GM23248 (cell line): ENCODE measurements around the gene CYP27B1. TPM values are rescaled to one million over a fixed set of nuclear protein-coding genes. Genes with fewer than 3 reads are reported as not detected.
A peak's percentile ranks its signal among the peaks of the same experiment; 100 is the strongest.

ENCODE experiments used
- DNase-seq: peaks from one replicate; pipeline ENCODE4 v3.0.0-alpha.2; 2015
- H2AFZ ChIP-seq: fragments of 200-600 bp; sonication (generic); 2 replicates; pipeline ENCODE4 v1.6.1; 2016; ENCODE audit warnings: antibody characterized with exemption
- H3F3A ChIP-seq: fragments of 200-600 bp; sonication (generic); 2 replicates; pipeline ENCODE4 v1.6.1; 2016; ENCODE audit warnings: mild to moderate bottlenecking, antibody characterized with exemption, mixed run types; ENCODE audit not compliant: insufficient read depth
- H3K27ac ChIP-seq: fragments of 200-600 bp; sonication (generic); 2 replicates; pipeline ENCODE4 v1.5.1; 2016; ENCODE audit warnings: mild to moderate bottlenecking
- H3K27me3 ChIP-seq: fragments of 200-600 bp; sonication (generic); replicated peaks from 2 replicates; pipeline ENCODE4 v1.6.1; 2016; ENCODE audit warnings: mild to moderate bottlenecking; ENCODE audit not compliant: insufficient read depth
- H3K36me3 ChIP-seq: fragments of 200-600 bp; sonication (generic); 2 replicates; pipeline ENCODE4 v1.6.1; 2016; ENCODE audit warnings: low read depth, mild to moderate bottlenecking
- H3K4me1 ChIP-seq: fragments of 200-600 bp; sonication (generic); 2 replicates; pipeline ENCODE4 v1.6.1; 2016; ENCODE audit warnings: mild to moderate bottlenecking; ENCODE audit not compliant: insufficient read depth
- H3K4me2 ChIP-seq: fragments of 200-600 bp; sonication (generic); one replicate; pipeline ENCODE4 v1.6.1; 2016; ENCODE audit warnings: mild to moderate bottlenecking; ENCODE audit not compliant: unreplicated experiment
- H3K4me3 ChIP-seq: fragments of 200-600 bp; sonication (generic); 2 replicates; pipeline ENCODE4 v1.5.1; 2016; ENCODE audit warnings: mild to moderate bottlenecking
- H3K79me2 ChIP-seq: fragments of 200-600 bp; sonication (generic); 2 replicates; pipeline ENCODE4 v1.6.1; 2016; ENCODE audit warnings: mild to moderate bottlenecking; ENCODE audit not compliant: insufficient read depth
- H3K9ac ChIP-seq: fragments of 200-600 bp; sonication (generic); 2 replicates; pipeline ENCODE4 v1.6.1; 2016; ENCODE audit warnings: mild to moderate bottlenecking
- H3K9me2 ChIP-seq: fragments of 200-600 bp; sonication (generic); 2 replicates; pipeline ENCODE4 v1.6.1; 2016; ENCODE audit warnings: mixed run types, mild to moderate bottlenecking, moderate library complexity; ENCODE audit not compliant: insufficient read depth
- H3K9me3 ChIP-seq: fragments of 200-600 bp; sonication (generic); one replicate; pipeline ENCODE4 v1.6.1; 2017; ENCODE audit warnings: low read depth
- H4K20me1 ChIP-seq: fragments of 200-600 bp; sonication (generic); 2 replicates; pipeline ENCODE4 v1.6.0; 2016; ENCODE audit not compliant: insufficient read depth
- EZH2 ChIP-seq: fragments of 200-600 bp; sonication (generic); IDR thresholded peaks from 2 replicates; pipeline ENCODE4 v1.6.1; 2018; ENCODE audit warnings: antibody characterized with exemption, mild to moderate bottlenecking; ENCODE audit not compliant: insufficient read depth, poor library complexity, severe bottlenecking
- EZH2phosphoT487 ChIP-seq: fragments of 200-600 bp; sonication (generic); IDR thresholded peaks from 2 replicates; pipeline ENCODE4 v1.6.1; 2018; ENCODE audit warnings: antibody characterized with exemption, moderate library complexity, mild to moderate bottlenecking, low read depth; ENCODE audit not compliant: insufficient read depth
- WGBS, 2 experiments: methylation state at CpG; one replicate each; pipeline ENCODE4 v1.1.6; 2015 to 2017; ENCODE audit warnings: low lambda C conversion rate in 2 of 2, low coverage in 1 of 2; ENCODE audit errors: missing lambda C conversion rate in 2 of 2; 5-methylcytosine and 5-hydroxymethylcytosine counted together
- in situ Hi-C: fragments of 300-500 bp; cut with MboI; formaldehyde crosslinking; loops from 2 replicates; pipeline ENCODE4 v1.15.0; 2020
- polyA plus RNA-seq: library from polyadenylated mRNA; unstranded; fragments of >200 nt; fragmentation: Nextera tagmentation; extraction: Ambion mirVana; gene quantifications from 2 replicates; pipeline ENCODE4 v1.2.1, GENCODE V29; 2016
- total RNA-seq: library from RNA; depleted of rRNA; stranded (reverse); fragments of >200 nt; shearing (Covaris generic); gene quantifications from 2 replicates; pipeline ENCODE4 v1.2.3, GENCODE V29; 2014

The CYP27B1 gene
- total and polyA plus RNA-seq, 2 experiments from 2014 or later = 0.78 to 0.86 TPM

GRCh38 chr12:57745485-57745881 lies 21.4 kb downstream of the CYP27B1 start:
- 38 to 46% methylated on average over 8 of the region's 8 CpGs for WGBS, 2 experiments
- H3K4me3 ChIP-seq = peak overlapping the region; percentile 99
- no peaks in the 10 kb centered on the region for H4K20me1 ChIP-seq
- peaks cover 11% of the 10 kb centered on the region; the same call in 1 of the 2 replicates for H3K36me3 ChIP-seq
- in situ Hi-C loops = no loop called here
- peak overlapping the region; percentile 100 for H3K4me2 ChIP-seq
- TF ChIP-seq EZH2 = no peak
- TF ChIP-seq EZH2phosphoT487 = no peak
- peak overlapping the region; percentile 98 for H3K9ac ChIP-seq
- H3K79me2 ChIP-seq = peaks cover 24% of the 10 kb centered on the region
- H3K9me3 ChIP-seq = no peaks in the 10 kb centered on the region
- H2AFZ ChIP-seq = peak overlapping the region; percentile 73; the same call in 1 of the 2 replicates
- 0 out of 2 replicates have a peak, but pooled peaks cover 2% of the 10 kb centered on the region for H3K27me3 ChIP-seq
- DNase-seq = peak; percentile 29
- peak overlapping the region; percentile 95 for H3K27ac ChIP-seq
- H3K9me2 ChIP-seq = no peaks in the 10 kb centered on the region
- H3F3A ChIP-seq = peaks cover 25% of the 10 kb centered on the region
- peaks cover 5% of the 10 kb centered on the region; the same call in 1 of the 2 replicates for H3K4me1 ChIP-seq

GRCh38 chr12:57744777-57745484 lies 21.9 kb downstream of the CYP27B1 start, which contains the start of gene TSPAN31:
TSS of gene TSPAN31 (plus strand) at chr12:57745039. CDS start at chr12:57745155, 116 bp downstream.
- peak within 1 kb of the TSS; percentile 99 for H3K4me3 ChIP-seq
- H4K20me1 ChIP-seq = no peaks in the 10 kb centered on the region
- in situ Hi-C loops = no loop called here
- peak within 1 kb of the TSS; percentile 100 for H3K4me2 ChIP-seq
- peak; percentile 99 for DNase-seq
- peaks cover 18% of the 10 kb centered on the region for H3K79me2 ChIP-seq
- WGBS, 2 experiments = 0 to 1% methylated on average over 29 of the region's 29 CpGs
- peaks cover 25% of the 10 kb centered on the region for H3F3A ChIP-seq
- H3K27ac ChIP-seq = peak within 1 kb of the TSS; percentile 95
- H3K9ac ChIP-seq = peak within 1 kb of the TSS; percentile 98
- peaks cover 5% of the 10 kb centered on the region; the same call in 1 of the 2 replicates for H3K27me3 ChIP-seq
- H3K36me3 ChIP-seq = peaks cover 11% of the 10 kb centered on the region; the same call in 1 of the 2 replicates
- H3K9me3 ChIP-seq = no peaks in the 10 kb centered on the region
- H2AFZ ChIP-seq = peak within 1 kb of the TSS; percentile 73
- H3K9me2 ChIP-seq = no peaks in the 10 kb centered on the region
- TF ChIP-seq EZH2 (no peak), EZH2phosphoT487 (no peak)
- peaks cover 5% of the 10 kb centered on the region; the same call in 1 of the 2 replicates for H3K4me1 ChIP-seq

DNA sequence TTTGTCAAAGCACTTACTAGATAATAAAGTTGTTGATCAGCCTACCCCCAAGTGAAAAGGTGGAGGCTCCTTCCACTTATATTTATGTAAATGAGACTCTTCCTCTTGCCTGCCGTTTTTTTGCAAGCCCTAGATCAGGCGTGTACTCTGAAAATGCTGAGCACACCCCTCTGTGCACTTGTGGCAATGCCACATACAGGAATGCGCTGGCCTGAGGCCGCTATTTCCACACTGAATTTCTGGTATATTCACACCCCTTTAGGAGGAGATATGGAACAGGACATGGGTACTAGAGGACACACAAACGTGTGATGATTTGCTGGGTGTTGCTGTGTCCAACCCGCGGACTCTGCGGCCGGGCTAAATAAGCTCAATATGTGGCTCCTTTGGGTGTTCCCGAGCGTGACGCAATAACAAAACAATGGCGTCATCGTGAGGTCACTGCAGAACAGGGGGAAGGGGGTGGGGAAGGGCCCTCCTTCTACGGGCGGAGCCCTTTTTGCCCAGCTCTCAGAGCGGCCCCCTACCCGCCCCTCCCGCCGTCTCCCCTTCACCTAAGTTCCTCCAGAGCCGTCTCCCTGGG lies 22.6 kb downstream of the CYP27B1 start:
- WGBS, 2 experiments = 9 to 13% methylated on average over 17 to 21 of the region's 21 CpGs
- Histone ChIP-seq H3K9ac (peak overlapping the region; percentile 98), H3K27ac (peak overlapping the region; percentile 95), H3K36me3 (peaks cover 11% of the 10 kb centered on the region; the same call in 1 of the 2 replicates), H2AFZ (peak overlapping the region; percentile 73), H3K4me2 (peak overlapping the region; percentile 49), H3F3A (peaks cover 25% of the 10 kb centered on the region), H3K9me3 (no peaks in the 10 kb centered on the region), H3K27me3 (peaks cover 12% of the 10 kb centered on the region), H3K9me2 (no peaks in the 10 kb centered on the region), H3K4me3 (peak overlapping the region; percentile 99), H3K4me1 (peaks cover 5% of the 10 kb centered on the region; the same call in 1 of the 2 replicates), H4K20me1 (no peaks in the 10 kb centered on the region), H3K79me2 (peaks cover 12% of the 10 kb centered on the region)
- in situ Hi-C loops = no loop called here
- peak; percentile 83 for DNase-seq
- TF ChIP-seq EZH2phosphoT487 (no peak), EZH2 (no peak)

GRCh38 chr12:57743769-57744168 lies 23.1 kb downstream of the CYP27B1 start:
- in situ Hi-C loops = no loop called here
- Histone ChIP-seq H3K9me2 (no peaks in the 10 kb centered on the region), H3K4me1 (peaks cover 5% of the 10 kb centered on the region; the same call in 1 of the 2 replicates), H3K27ac (peak overlapping the region; percentile 95; the same call in 1 of the 2 replicates), H3K9ac (peak overlapping the region; percentile 98; the same call in 1 of the 2 replicates), H3F3A (peaks cover 25% of the 10 kb centered on the region), H3K36me3 (peaks cover 11% of the 10 kb centered on the region; the same call in 1 of the 2 replicates), H3K27me3 (peaks cover 16% of the 10 kb centered on the region), H3K4me2 (peak overlapping the region; percentile 20), H3K9me3 (no peaks in the 10 kb centered on the region), H3K4me3 (no peak overlapping the region), H3K79me2 (peaks cover 7% of the 10 kb centered on the region; the same call in 1 of the 2 replicates), H4K20me1 (no peaks in the 10 kb centered on the region), H2AFZ (peak overlapping the region; percentile 73; the same call in 1 of the 2 replicates)
- 67 to 75% methylated on average over 2 of the region's 2 CpGs for WGBS, 2 experiments
- no peak for TF ChIP-seq EZH2phosphoT487
- TF ChIP-seq EZH2 = no peak
- no peak for DNase-seq
